Activated CD4-positive, alpha-beta T cell treated with anti-CD3 and anti-CD28 coated beads for 36 hours (primary cell): ENCODE measurements around the gene ZNF562. TPM values are rescaled to one million over a fixed set of nuclear protein-coding genes. Genes with fewer than 3 reads are reported as not detected.
"Not testable (repeated sequence)": the region's sequence is repeated elsewhere in the genome, so short reads cannot be mapped to it uniquely, and the experiment has no call there.

Experiments
- ATAC-seq: fragments of 200-7000 bp; cut with Tn5 transposase; one replicate; pipeline ENCODE4 v1.10.0; 2021; ENCODE audit warnings: mild to moderate bottlenecking, moderate library complexity
- CTCF ChIA-PET: fragments of 350-600 bp; sonication (Branson Sonifier 250); formaldehyde crosslinking; loops from one replicate; lab custom pipeline; 2021; ENCODE audit warnings: antibody characterized with exemption; lab: Charles Lee
- POLR2A ChIA-PET: fragments of 350-600 bp; sonication (Branson Sonifier 250); formaldehyde crosslinking; loops from one replicate; lab custom pipeline; 2021; ENCODE audit warnings: antibody characterized with exemption, inconsistent platforms; lab: Charles Lee
- DNase-seq: peaks from one replicate; pipeline ENCODE4 v3.0.0-alpha.2; 2020
- H3K27ac Mint-ChIP-seq: one replicate; pipeline ENCODE4 v1.8.0; 2021; ENCODE audit warnings: mixed read lengths
- H3K27me3 Mint-ChIP-seq: one replicate; pipeline ENCODE4 v1.8.0; 2021; ENCODE audit warnings: mixed read lengths
- H3K36me3 Mint-ChIP-seq: one replicate; pipeline ENCODE4 v1.8.0; 2021; ENCODE audit warnings: low read depth, mixed read lengths
- H3K4me1 Mint-ChIP-seq: one replicate; pipeline ENCODE4 v1.8.0; 2021; ENCODE audit warnings: mixed read lengths
- H3K4me3 Mint-ChIP-seq: one replicate; pipeline ENCODE4 v1.8.0; 2021; ENCODE audit warnings: mild to moderate bottlenecking, moderate library complexity, mixed read lengths
- H3K9me3 Mint-ChIP-seq: one replicate; pipeline ENCODE4 v1.8.0; 2021; ENCODE audit warnings: low read depth, mixed read lengths
- intact Hi-C, 2 experiments: fragments of 100-400 bp; cut with DNase I in 1 of 2; cut with micrococcal nuclease in 1 of 2; formaldehyde crosslinking; loops; one replicate each; pipeline versions ENCODE4 v1.14.2 to v1.15.1; 2022 to 2024; cut with DNase I, micrococcal nuclease
- total RNA-seq, 2 experiments: library from RNA; stranded (reverse); gene quantifications; one replicate each; pipeline ENCODE4 v1.2.3, GENCODE V29; 2021

ZNF562 gene
- 10 to 100 TPM; 29.9 to 39.7 TPM for total RNA-seq

GRCh38 chr19:9674663-9675357, at the start of gene ZNF562:
TSS of gene ZNF562 (minus strand) at chr19:9675100. CDS start at chr19:9660744, 14,356 bp downstream.
- H3K27me3 Mint-ChIP-seq = no peaks in the 10 kb centered on the region
- peak; percentile 78 for ATAC-seq
- peaks cover 50% of the 10 kb centered on the region for H3K36me3 Mint-ChIP-seq
- intact Hi-C loops = loop anchor here (1.0 to 5.0 kb wide), 16 partner anchors 54 to 843 kb away; partner anchors contain the start of genes ZNF121 (in 2 of the 2), ZNF561 (in 2 of the 2), ZNF846 (in 2 of the 2) and FBXL12 (in 1 of the 2)
- ChIA-PET CTCF (interaction anchor here (1.4 kb wide), 1 partner anchor 94 kb away, joined by 3 read pairs; the partner anchor contains the start of gene ZNF846), POLR2A (no interaction called here)
- peaks cover 30% of the 10 kb centered on the region for H3K4me1 Mint-ChIP-seq
- peak within 1 kb of the TSS; percentile 97 for H3K27ac Mint-ChIP-seq
- H3K4me3 Mint-ChIP-seq = peak within 1 kb of the TSS; percentile 94
- DNase-seq = peak; percentile 91
- peaks cover 25% of the 10 kb centered on the region for H3K9me3 Mint-ChIP-seq

- ATAC-seq = no peak
- H3K4me3 Mint-ChIP-seq = no peak overlapping the region
- DNase-seq = no peak
- no peak overlapping the region for H3K27ac Mint-ChIP-seq
- POLR2A ChIA-PET = no interaction called here
- H3K4me1 Mint-ChIP-seq = peaks cover 6% of the 10 kb centered on the region
- H3K36me3 Mint-ChIP-seq = no peaks in the 10 kb centered on the region
- peaks cover 13% of the 10 kb centered on the region for H3K9me3 Mint-ChIP-seq
- intact Hi-C loops = no loop called here
- CTCF ChIA-PET = no interaction called here
- no peaks in the 10 kb centered on the region for H3K27me3 Mint-ChIP-seq
These were observed 49.3 kb upstream of the ZNF562 start for GRCh38 chr19:9724157-9724556.

DNA sequence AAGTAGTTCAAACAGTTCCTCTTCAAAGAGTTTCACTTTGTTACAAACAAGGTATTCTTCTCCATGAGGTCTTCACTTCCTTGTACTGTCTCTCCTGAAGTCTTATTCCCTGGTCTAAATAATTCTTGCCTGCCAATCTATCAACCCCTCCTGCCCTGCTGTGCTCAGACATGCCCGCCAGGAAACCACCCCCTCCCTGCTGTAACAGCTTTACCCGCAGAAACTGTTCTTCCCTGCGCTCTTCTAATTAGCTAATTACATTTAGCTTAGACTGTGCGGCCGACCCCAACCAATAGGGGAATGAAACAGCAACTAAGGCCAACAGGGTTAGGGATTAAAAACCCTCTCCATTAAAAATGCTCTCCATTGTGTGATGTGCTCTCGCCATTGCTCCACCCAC, 47.0 kb upstream of the ZNF562 start:
- POLR2A ChIA-PET = no interaction called here
- Mint-ChIP-seq H3K4me1 (peaks cover 6% of the 10 kb centered on the region), H3K27me3 (peaks cover 7% of the 10 kb centered on the region), H3K4me3 (no peak overlapping the region), H3K27ac (no peak overlapping the region), H3K9me3 (peaks cover 13% of the 10 kb centered on the region), H3K36me3 (no peaks in the 10 kb centered on the region)
- CTCF ChIA-PET = interaction anchor here (0.9 kb wide), 1 partner anchor 94 kb away, joined by 3 read pairs; no protein-coding TSS in a partner anchor
- intact Hi-C loops = no loop called here
- ATAC-seq (peak; percentile 49), DNase-seq (peak; percentile 13)

DNA sequence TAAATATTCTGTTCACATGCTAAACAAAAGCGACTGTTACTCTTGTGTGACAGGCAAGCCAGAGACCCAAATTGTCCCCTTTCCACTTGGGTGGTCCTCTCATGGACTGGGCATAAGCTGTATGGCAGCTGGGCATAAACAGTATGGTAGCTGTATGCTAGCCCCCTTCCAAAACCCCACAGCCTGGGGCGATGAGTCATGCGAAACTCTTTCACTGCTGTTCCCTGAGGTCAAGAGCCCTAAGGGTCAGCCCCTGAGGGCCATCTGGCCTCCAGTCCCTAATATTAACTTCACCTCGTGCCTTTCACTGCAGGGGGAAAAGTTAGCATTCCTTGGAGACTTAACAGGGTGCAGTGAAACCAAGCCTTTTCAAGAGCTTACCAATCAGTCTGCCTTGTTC, 45.6 kb upstream of the ZNF562 start:
- ChIA-PET CTCF (no interaction called here), POLR2A (no interaction called here)
- H3K36me3 Mint-ChIP-seq = no peaks in the 10 kb centered on the region
- no peak for DNase-seq
- no peak overlapping the region for H3K4me3 Mint-ChIP-seq
- H3K27ac Mint-ChIP-seq = no peak overlapping the region
- no peak for ATAC-seq
- peaks cover 6% of the 10 kb centered on the region for H3K4me1 Mint-ChIP-seq
- peaks cover 13% of the 10 kb centered on the region for H3K9me3 Mint-ChIP-seq
- peaks cover 7% of the 10 kb centered on the region for H3K27me3 Mint-ChIP-seq
- intact Hi-C loops = no loop called here

DNA sequence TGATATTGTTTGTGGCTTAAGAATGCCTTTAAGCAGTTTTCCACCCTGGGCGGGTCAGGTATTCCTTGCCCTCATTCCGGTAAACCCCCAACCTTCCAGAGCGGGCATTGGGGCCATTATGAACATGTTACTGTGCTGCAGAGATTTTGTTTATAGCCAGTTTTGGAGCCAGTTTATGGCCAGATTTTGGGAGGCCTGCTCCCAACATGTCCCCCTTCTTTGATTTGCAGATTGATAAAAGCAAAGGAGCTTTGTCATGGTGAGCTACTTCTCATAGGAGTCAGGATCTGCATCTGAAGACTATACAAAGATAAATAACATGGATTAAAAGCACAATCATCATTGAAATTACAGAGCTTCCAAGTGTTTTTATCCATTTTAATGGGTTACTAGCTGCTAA, 36.9 kb upstream of the ZNF562 start:
- POLR2A ChIA-PET = no interaction called here
- no peaks in the 10 kb centered on the region for H3K4me1 Mint-ChIP-seq
- H3K27ac Mint-ChIP-seq = no peak overlapping the region
- CTCF ChIA-PET = no interaction called here
- no peak overlapping the region for H3K4me3 Mint-ChIP-seq
- intact Hi-C loops = no loop called here
- peaks cover 36% of the 10 kb centered on the region for H3K9me3 Mint-ChIP-seq
- peaks cover 7% of the 10 kb centered on the region for H3K36me3 Mint-ChIP-seq
- ATAC-seq (no peak), DNase-seq (no peak)
- peaks cover 2% of the 10 kb centered on the region for H3K27me3 Mint-ChIP-seq

- Mint-ChIP-seq H3K4me3 (no peak overlapping the region), H3K27me3 (peaks cover 2% of the 10 kb centered on the region), H3K4me1 (no peaks in the 10 kb centered on the region), H3K9me3 (peaks cover 36% of the 10 kb centered on the region), H3K27ac (no peak overlapping the region), H3K36me3 (peaks cover 7% of the 10 kb centered on the region)
- intact Hi-C loops = no loop called here
- ChIA-PET CTCF (no interaction called here), POLR2A (no interaction called here)
- no peak for DNase-seq
- ATAC-seq = no peak
These were observed 34.4 kb upstream of the ZNF562 start for GRCh38 chr19:9709305-9709704.

GRCh38 chr19:9705836-9706235, 30.9 kb upstream of the ZNF562 start:
- ChIA-PET CTCF (no interaction called here), POLR2A (interaction anchor here (0.6 kb wide), 1 partner anchor 606 kb away, joined by 3 read pairs; no protein-coding TSS in a partner anchor)
- ATAC-seq (no peak), DNase-seq (no peak)
- intact Hi-C loops = no loop called here
- no peak overlapping the region for H3K27ac Mint-ChIP-seq
- peaks cover 7% of the 10 kb centered on the region for H3K4me1 Mint-ChIP-seq
- H3K27me3 Mint-ChIP-seq = peaks cover 2% of the 10 kb centered on the region
- H3K9me3 Mint-ChIP-seq = peaks cover 14% of the 10 kb centered on the region
- no peak overlapping the region for H3K4me3 Mint-ChIP-seq
- peaks cover 2% of the 10 kb centered on the region for H3K36me3 Mint-ChIP-seq

- CTCF ChIA-PET = no interaction called here
- Mint-ChIP-seq H3K27ac (no peak overlapping the region), H3K36me3 (no peaks in the 10 kb centered on the region), H3K4me1 (peaks cover 7% of the 10 kb centered on the region), H3K27me3 (peaks cover 3% of the 10 kb centered on the region), H3K9me3 (peaks cover 10% of the 10 kb centered on the region), H3K4me3 (no peak overlapping the region)
- DNase-seq (no peak), ATAC-seq (no peak)
- POLR2A ChIA-PET = no interaction called here
- intact Hi-C loops = no loop called here
These were observed 27.3 kb upstream of the ZNF562 start for GRCh38 chr19:9702186-9702585.

DNA sequence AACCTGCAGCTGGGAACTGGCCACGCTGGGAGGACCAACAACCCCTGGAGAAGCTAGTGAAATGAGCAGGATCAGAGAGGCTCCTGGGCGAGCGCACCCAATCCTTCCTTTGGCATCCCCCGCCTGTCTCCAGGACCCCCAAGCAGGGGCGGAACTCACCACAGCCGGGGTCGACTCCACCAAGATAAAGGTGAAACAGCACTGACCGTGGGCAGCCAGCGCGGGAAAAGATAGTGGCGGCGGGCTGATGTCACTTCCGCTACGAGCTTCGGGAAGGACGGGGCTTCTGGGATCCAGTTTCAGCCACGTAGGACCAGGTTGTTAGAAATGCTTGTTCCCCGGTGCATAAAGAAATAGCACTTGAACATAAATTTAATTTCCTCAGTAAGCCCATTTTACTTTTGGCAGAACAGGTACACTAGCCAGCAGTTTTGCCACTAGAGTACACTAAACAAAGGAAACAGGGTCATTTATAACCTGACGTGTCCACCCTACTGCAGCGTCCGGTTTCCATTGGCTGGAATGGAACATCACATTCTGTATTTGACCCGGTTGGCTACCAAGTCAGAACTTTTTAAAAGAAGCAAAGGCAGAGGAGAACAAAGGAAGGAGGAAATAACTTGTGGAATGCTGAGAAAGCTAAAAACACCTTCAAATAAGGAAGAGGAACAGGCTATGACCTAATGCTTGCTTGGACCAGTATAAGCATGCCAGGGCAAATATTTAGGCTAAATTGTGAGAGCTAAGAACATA, 25.5 kb upstream of the ZNF562 start:
- Mint-ChIP-seq H3K27me3 (peaks cover 3% of the 10 kb centered on the region), H3K36me3 (no peaks in the 10 kb centered on the region), H3K4me1 (peaks cover 7% of the 10 kb centered on the region), H3K9me3 (peaks cover 10% of the 10 kb centered on the region), H3K27ac (no peak overlapping the region), H3K4me3 (no peak overlapping the region)
- DNase-seq (no peak), ATAC-seq (no peak)
- ChIA-PET CTCF (no interaction called here), POLR2A (no interaction called here)
- intact Hi-C loops = no loop called here

- H3K4me1 Mint-ChIP-seq, H3K36me3 Mint-ChIP-seq, intact Hi-C loops, H3K27ac Mint-ChIP-seq, H3K4me3 Mint-ChIP-seq, DNase-seq, H3K27me3 Mint-ChIP-seq, ATAC-seq, CTCF ChIA-PET, POLR2A ChIA-PET: not testable (repeated sequence)
- peaks cover 20% of the 10 kb centered on the region for H3K9me3 Mint-ChIP-seq
These were observed 15.4 kb upstream of the ZNF562 start for GRCh38 chr19:9690301-9690700.

GRCh38 chr19:9679996-9680395, 5.1 kb upstream of the ZNF562 start:
- H3K27me3 Mint-ChIP-seq, DNase-seq, CTCF ChIA-PET, H3K4me1 Mint-ChIP-seq, H3K27ac Mint-ChIP-seq, H3K9me3 Mint-ChIP-seq, POLR2A ChIA-PET, intact Hi-C loops, ATAC-seq, H3K4me3 Mint-ChIP-seq, H3K36me3 Mint-ChIP-seq: not testable (repeated sequence)
